Ovary (tissue), 9 donors: ENCODE data around the gene ZNF416. TPM values are rescaled to one million over a fixed set of nuclear protein-coding genes. Genes with fewer than 3 reads are reported as not detected.

Experiments
- DNase-seq, 5 donors: peaks; one replicate each; pipeline ENCODE4 v3.0.0-alpha.2; 2019 to 2020
- H3K27ac ChIP-seq, 2 donors: fragments of 200-600 bp; one replicate each; pipeline versions ENCODE4 v1.5.1 to v1.8.0; 2019 to 2022
- H3K27me3 ChIP-seq: fragments of 200-600 bp; one replicate; pipeline ENCODE4 v1.8.0; 2022
- H3K36me3 ChIP-seq: fragments of 200-600 bp; sonication (generic); one replicate; pipeline ENCODE4 v1.5.1; 2019
- H3K4me1 ChIP-seq: one replicate; pipeline ENCODE4 v1.8.1; 2013; ENCODE audit warnings: mild to moderate bottlenecking, moderate library complexity; ENCODE audit not compliant: insufficient read depth
- H3K4me3 ChIP-seq: fragments of 200-600 bp; sonication (generic); one replicate; pipeline ENCODE4 v1.5.1; 2017
- H3K9me3 ChIP-seq, 2 donors: fragments of 200-600 bp in 1 of 2; sonication (generic) in 1 of 2; one replicate each; pipeline versions ENCODE4 v1.5.1 to v1.8.1; 2013 to 2019; ENCODE audit warnings: mild to moderate bottlenecking in 1 of 2, moderate library complexity in 1 of 2
- CTCF ChIP-seq, 3 donors: fragments of 450-650 bp in 2 of 3; fragments of 200-600 bp in 1 of 3; IDR thresholded peaks; one replicate each; pipeline versions ENCODE4 v1.5.1 to v1.8.0; 2016 to 2022; ENCODE audit warnings: antibody characterized with exemption in 3 of 3, mild to moderate bottlenecking in 1 of 3
- EP300 ChIP-seq: sonication (generic); formaldehyde crosslinking; IDR thresholded peaks from one replicate; pipeline ENCODE4 v1.6.1; 2017; ENCODE audit warnings: antibody characterized with exemption
- POLR2A ChIP-seq: fragments of 450-650 bp; IDR thresholded peaks from one replicate; pipeline ENCODE4 v1.6.1; 2017; ENCODE audit warnings: antibody characterized with exemption, mild to moderate bottlenecking, moderate library complexity
- WGBS, 3 donors: extraction: QIAGEN DNeasy Blood & Tissue Kit in 1 of 3; methylation state at CpG; one replicate each; pipeline versions ENCODE4 v1.1.5 to v1.1.7; 2013 to 2017; 5-methylcytosine and 5-hydroxymethylcytosine counted together
- intact Hi-C, 4 donors: fragments of 100-400 bp; cut with DNase I; formaldehyde crosslinking; loops; one replicate each; pipeline versions ENCODE4 v1.11.0 to v1.15.1; 2022 to 2023
- polyA plus RNA-seq, 2 donors: library from polyadenylated mRNA; stranded (reverse); fragments of 200-250 nt in 1 of 2; fragments of 350-450 nt in 1 of 2; fragmentation: Illumina TruSeq in 1 of 2; extraction: RNeasy Lipid Tissue Mini Kit (QIAGEN cat#74804) in 1 of 2; gene quantifications; one replicate each; pipeline ENCODE4 v1.2.3, GENCODE V29; 2013 to 2014
- total RNA-seq, 7 donors: library from RNA; depleted of rRNA in 2 of 7; stranded (reverse); fragments of >200 nt in 2 of 7; fragmentation: NEBNext Ultra II Directional in 3 of 7; extraction: Animal tissue kit (Norgen Biotek cat#: 25700) in 3 of 7; gene quantifications; one replicate each; pipeline versions ENCODE4 v1.1.0 to v1.2.4, GENCODE V29; 2016 to 2023
- donor health status: DM: no; HTN: no; CAD: no; lungs with moderate emphysema.
- donor health status: DM: no; HTN: no; CAD: no.
- donor health status: Bipolar disorder and iron deficiency.
- donor health status: DM: yes; HTN: yes; CAD: no.
- donor health status: DM: no; HTN: no; CAD: no.
- donor health status: DM: yes; HTN: yes; CAD: no.

ZNF416 gene
- total and polyA plus RNA-seq, 9 donors: 2.2 to 10.9 (median 7.6) TPM

GRCh38 chr19:57560049-57560491, 18.6 kb downstream of the ZNF416 start:
- Histone ChIP-seq H3K4me1 (peaks cover 6% of the 10 kb centered on the region), H3K27ac (peak overlapping the region in 1 of 2 donors; percentile 52), H3K36me3 (no peaks in the 10 kb centered on the region), H3K9me3 (peaks cover 0 to 18% of the 10 kb centered on the region in 2 donors), H3K27me3 (no peaks in the 10 kb centered on the region), H3K4me3 (peak overlapping the region; percentile 73)
- peak in 4 of 5 donors; percentile 22 to 46 (median 36) for DNase-seq
- intact Hi-C loops: no loop called here
- TF ChIP-seq POLR2A: no peak
- TF ChIP-seq CTCF (IDR thresholded peaks at IDR 0.05): no peak
- 8 to 42% (median 21%) methylated on average over 23 of the region's 23 CpGs for WGBS, 3 donors

GRCh38 chr19:57559404-57560025, 19.2 kb downstream of the ZNF416 start, which contains the start of gene ZNF550:
TSS of gene ZNF550 (minus strand) at chr19:57559863. CDS start at chr19:57559682, 181 bp downstream.
- TF ChIP-seq POLR2A (peak; percentile 42), EP300 (no peak)
- Histone ChIP-seq H3K27me3 (no peaks in the 10 kb centered on the region), H3K27ac (peak within 1 kb of the TSS; percentile 9 to 52), H3K9me3 (peaks cover 0 to 23% of the 10 kb centered on the region in 2 donors), H3K36me3 (no peaks in the 10 kb centered on the region), H3K4me3 (peak within 1 kb of the TSS; percentile 73), H3K4me1 (peaks cover 6% of the 10 kb centered on the region)
- intact Hi-C loops: no loop called here
- 0% methylated on average over 37 to 56 of the region's 56 CpGs for WGBS, 3 donors
- peak; percentile 88 to 93 (median 91) for DNase-seq

- TF ChIP-seq CTCF (IDR thresholded peaks at IDR 0.05): no peak
- Histone ChIP-seq H3K27me3 (no peaks in the 10 kb centered on the region), H3K9me3 (peaks cover 0 to 28% of the 10 kb centered on the region in 2 donors), H3K4me3 (peak overlapping the region; percentile 73), H3K27ac (peak overlapping the region; percentile 9 to 52), H3K4me1 (peaks cover 6% of the 10 kb centered on the region), H3K36me3 (no peaks in the 10 kb centered on the region)
- 0% methylated on average over 21 to 22 of the region's 22 CpGs for WGBS, 3 donors
- peak in 2 of 5 donors; percentile 30 to 38 for DNase-seq
- intact Hi-C loops: no loop called here
These were observed 19.7 kb downstream of the ZNF416 start for GRCh38 chr19:57559008-57559403.

GRCh38 chr19:57558525-57558924, 20.2 kb downstream of the ZNF416 start:
- Histone ChIP-seq H3K27ac (no peak overlapping the region), H3K36me3 (no peaks in the 10 kb centered on the region), H3K9me3 (peaks cover 0 to 32% of the 10 kb centered on the region in 2 donors), H3K27me3 (no peaks in the 10 kb centered on the region), H3K4me3 (peak overlapping the region; percentile 73), H3K4me1 (peaks cover 6% of the 10 kb centered on the region)
- DNase-seq: no peak
- TF ChIP-seq EP300 (no peak), CTCF (IDR thresholded peaks at IDR 0.05) (no peak), POLR2A (no peak)
- intact Hi-C loops: no loop called here
- 26 to 31% (median 30%) methylated on average over 6 of the region's 6 CpGs for WGBS, 3 donors

GRCh38 chr19:57557659-57558058, 21.1 kb downstream of the ZNF416 start:
- peaks cover 0 to 41% of the 10 kb centered on the region in 2 donors for H3K9me3 ChIP-seq
- H3K4me3 ChIP-seq: no peak overlapping the region
- H3K27me3 ChIP-seq: no peaks in the 10 kb centered on the region
- intact Hi-C loops: no loop called here
- H3K36me3 ChIP-seq: no peaks in the 10 kb centered on the region
- 89 to 95% (median 92%) methylated on average over 5 of the region's 5 CpGs for WGBS, 3 donors
- DNase-seq: no peak
- H3K4me1 ChIP-seq: peaks cover 6% of the 10 kb centered on the region
- H3K27ac ChIP-seq: no peak overlapping the region
- TF ChIP-seq POLR2A (no peak), CTCF (IDR thresholded peaks at IDR 0.05) (no peak), EP300 (no peak)
